Mesendoderm (in vitro differentiated cells): ENCODE results near the gene CHM.

ENCODE experiments used
- DNase-seq: peaks from one replicate; pipeline ENCODE4 v3.0.0; 2013
- H2AK5ac ChIP-seq: 2 replicates; pipeline ENCODE4 v1.6.1; 2013; ENCODE audit warnings: low read length, inconsistent platforms
- H2BK120ac ChIP-seq: 2 replicates; pipeline ENCODE4 v1.6.1; 2013; ENCODE audit warnings: low read depth, mild to moderate bottlenecking, low read length, moderate library complexity, mixed read lengths
- H2BK15ac ChIP-seq: replicated peaks from 2 replicates; pipeline ENCODE4 v1.6.1; 2013; ENCODE audit warnings: low read depth, mild to moderate bottlenecking, moderate library complexity
- H2BK5ac ChIP-seq: 2 replicates; pipeline ENCODE4 v1.6.1; 2013; ENCODE audit warnings: low read length, inconsistent platforms
- H3K18ac ChIP-seq: 2 replicates; pipeline ENCODE4 v1.6.1; 2013; ENCODE audit warnings: mild to moderate bottlenecking, low read length, mixed read lengths
- H3K23ac ChIP-seq: one replicate; pipeline ENCODE4 v1.6.1; 2013; ENCODE audit warnings: low read length
- H3K27ac ChIP-seq: 2 replicates; pipeline ENCODE4 v1.5.1; 2013; ENCODE audit warnings: low read depth, mild to moderate bottlenecking, inconsistent platforms, low read length, moderate library complexity
- H3K27me3 ChIP-seq: 2 replicates; pipeline ENCODE4 v1.6.1; 2013; ENCODE audit warnings: low read length, control low read depth, mild to moderate bottlenecking, inconsistent platforms; ENCODE audit not compliant: insufficient read depth, poor library complexity
- H3K36me3 ChIP-seq: 2 replicates; pipeline ENCODE4 v1.6.1; 2013; ENCODE audit warnings: low read length, inconsistent platforms; ENCODE audit not compliant: control insufficient read depth, insufficient read depth
- H3K4ac ChIP-seq: one replicate; pipeline ENCODE4 v1.6.1; 2013; ENCODE audit warnings: low read depth, mild to moderate bottlenecking, low read length, moderate library complexity
- H3K4me1 ChIP-seq: 2 replicates; pipeline ENCODE4 v1.6.1; 2013; ENCODE audit warnings: low read depth, low read length, inconsistent platforms; ENCODE audit not compliant: control insufficient read depth
- H3K4me2 ChIP-seq: 2 replicates; pipeline ENCODE4 v1.6.1; 2013; ENCODE audit warnings: low read length
- H3K4me3 ChIP-seq: 2 replicates; pipeline ENCODE4 v1.5.1; 2013; ENCODE audit warnings: mild to moderate bottlenecking, low read length
- H3K56ac ChIP-seq: one replicate; pipeline ENCODE4 v1.6.1; 2013; ENCODE audit warnings: low read length
- H3K79me1 ChIP-seq: 2 replicates; pipeline ENCODE4 v1.6.1; 2013; ENCODE audit warnings: low read length, inconsistent platforms
- H3K79me2 ChIP-seq: 2 replicates; pipeline ENCODE4 v1.6.1; 2013; ENCODE audit warnings: mild to moderate bottlenecking, low read length; ENCODE audit not compliant: control insufficient read depth, insufficient read depth
- H3K9ac ChIP-seq: 2 replicates; pipeline ENCODE4 v1.6.1; 2013; ENCODE audit warnings: low read length, inconsistent platforms
- H4K5ac ChIP-seq: one replicate; pipeline ENCODE4 v1.6.1; 2013; ENCODE audit warnings: low read length
- H4K8ac ChIP-seq: one replicate; pipeline ENCODE4 v1.6.1; 2013; ENCODE audit warnings: low read depth, mild to moderate bottlenecking, control low read depth, low read length, moderate library complexity
- WGBS: extraction: QIAGEN DNeasy Blood & Tissue Kit; methylation state at CpG from one replicate; pipeline ENCODE4 v1.1.7; 2013; ENCODE audit warnings: low lambda C conversion rate, missing lambda C conversion rate; ENCODE audit not compliant: insufficient coverage; ENCODE audit errors: extremely low coverage; 5-methylcytosine and 5-hydroxymethylcytosine counted together

The CHM gene

DNA sequence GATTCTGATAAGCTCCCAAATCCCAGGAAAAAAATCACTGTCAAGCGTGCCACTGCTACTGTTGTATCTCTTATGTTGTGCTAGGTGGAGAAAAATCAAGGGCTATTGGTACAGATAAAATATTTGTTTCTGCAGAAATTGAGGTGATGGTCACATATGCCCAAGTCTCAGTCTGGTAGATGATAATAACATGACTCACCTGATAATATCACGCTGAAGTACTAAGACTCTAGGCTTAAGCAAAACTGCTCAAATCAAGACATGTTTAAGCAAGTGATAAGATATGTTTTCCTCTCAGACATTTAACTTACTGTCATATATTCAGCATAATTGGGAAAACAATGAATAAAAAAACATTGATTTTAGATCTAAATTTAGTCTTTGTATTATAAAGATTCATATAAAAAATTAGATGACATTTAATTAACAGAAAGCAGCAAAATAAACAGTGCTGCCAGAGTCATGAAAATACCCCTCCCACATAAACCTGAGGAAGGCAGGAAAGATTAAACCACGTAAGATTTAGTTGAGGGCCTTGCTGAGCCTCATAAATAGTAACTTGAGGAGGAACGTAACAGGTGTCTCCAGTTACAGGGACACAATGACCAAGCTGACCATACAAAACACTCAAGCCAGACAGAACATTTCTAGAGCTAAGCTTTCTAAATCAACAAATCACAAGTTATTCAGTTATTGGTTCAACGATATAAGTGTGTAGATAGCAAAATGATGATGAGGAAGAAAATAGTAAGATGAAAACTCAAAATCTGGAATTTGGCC lies 143.5 kb downstream of the CHM start:
- no peak overlapping the region for H2BK15ac ChIP-seq
- no peaks in the 10 kb centered on the region for H3K79me1 ChIP-seq
- DNase-seq = no peak
- no peak overlapping the region for H3K4ac ChIP-seq
- H3K27me3 ChIP-seq = no peaks in the 10 kb centered on the region
- H3K4me2 ChIP-seq = no peak overlapping the region
- no peak overlapping the region for H3K23ac ChIP-seq
- H2BK5ac ChIP-seq = no peak overlapping the region
- H3K56ac ChIP-seq = no peak overlapping the region
- no peak overlapping the region for H3K9ac ChIP-seq
- no peak overlapping the region for H3K4me3 ChIP-seq
- WGBS = no CpG with 5 or more reads among the region's 5 CpGs
- H3K27ac ChIP-seq = no peak overlapping the region
- no peak overlapping the region for H4K5ac ChIP-seq
- H4K8ac ChIP-seq = no peak overlapping the region
- no peak overlapping the region for H3K18ac ChIP-seq
- H3K4me1 ChIP-seq = no peaks in the 10 kb centered on the region
- H2AK5ac ChIP-seq = no peak overlapping the region
- H2BK120ac ChIP-seq = no peak overlapping the region
- no peaks in the 10 kb centered on the region for H3K36me3 ChIP-seq
- H3K79me2 ChIP-seq = no peaks in the 10 kb centered on the region

- no peak overlapping the region for H2BK5ac ChIP-seq
- no peaks in the 10 kb centered on the region for H3K79me1 ChIP-seq
- H3K4ac ChIP-seq = no peak overlapping the region
- H3K27ac ChIP-seq = no peak overlapping the region
- H3K79me2 ChIP-seq = no peaks in the 10 kb centered on the region
- H3K23ac ChIP-seq = no peak overlapping the region
- H2BK15ac ChIP-seq = no peak overlapping the region
- no peak overlapping the region for H4K8ac ChIP-seq
- no peak for DNase-seq
- no peaks in the 10 kb centered on the region for H3K27me3 ChIP-seq
- no peak overlapping the region for H4K5ac ChIP-seq
- no peaks in the 10 kb centered on the region for H3K36me3 ChIP-seq
- H2BK120ac ChIP-seq = no peak overlapping the region
- WGBS = no CpG with 5 or more reads among the region's 7 CpGs
- H3K4me3 ChIP-seq = no peak overlapping the region
- no peak overlapping the region for H2AK5ac ChIP-seq
- H3K4me1 ChIP-seq = no peaks in the 10 kb centered on the region
- no peak overlapping the region for H3K4me2 ChIP-seq
- H3K18ac ChIP-seq = no peak overlapping the region
- H3K9ac ChIP-seq = no peak overlapping the region
- H3K56ac ChIP-seq = no peak overlapping the region
These were observed 149.8 kb downstream of the CHM start for GRCh38 chrX:85897362-85898126.

DNA sequence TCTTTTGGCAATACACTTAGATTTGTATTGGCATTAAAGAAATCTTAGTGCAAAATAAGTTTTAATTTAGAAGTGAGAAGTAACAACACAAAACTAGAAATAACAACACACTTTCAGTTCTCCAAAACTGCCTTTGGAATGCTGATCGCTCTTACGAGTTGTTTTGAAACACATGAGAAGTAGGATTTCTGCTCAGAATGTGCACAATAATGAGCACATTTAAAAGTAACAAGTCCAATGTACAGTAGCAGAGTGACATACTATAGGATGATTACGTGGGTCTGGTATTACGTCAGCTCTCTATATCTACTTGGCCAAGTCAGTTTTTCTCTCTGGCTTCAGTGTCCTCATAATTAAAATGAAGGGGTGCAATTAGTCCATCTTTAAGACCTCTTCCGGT lies 164.8 kb downstream of the CHM start:
- Histone ChIP-seq H3K4me2 (no peak overlapping the region), H3K9ac (no peak overlapping the region), H3K36me3 (no peaks in the 10 kb centered on the region), H2BK15ac (no peak overlapping the region), H3K4ac (no peak overlapping the region), H2BK5ac (no peak overlapping the region), H3K27me3 (no peaks in the 10 kb centered on the region), H3K4me1 (no peaks in the 10 kb centered on the region), H2AK5ac (no peak overlapping the region), H3K56ac (no peak overlapping the region), H2BK120ac (no peak overlapping the region), H4K5ac (no peak overlapping the region), H3K23ac (no peak overlapping the region), H3K27ac (no peak overlapping the region), H3K18ac (no peak overlapping the region), H3K4me3 (no peak overlapping the region), H3K79me2 (no peaks in the 10 kb centered on the region), H4K8ac (no peak overlapping the region), H3K79me1 (no peaks in the 10 kb centered on the region)
- DNase-seq = no peak
- no CpG with 5 or more reads among the region's 5 CpGs for WGBS

DNA sequence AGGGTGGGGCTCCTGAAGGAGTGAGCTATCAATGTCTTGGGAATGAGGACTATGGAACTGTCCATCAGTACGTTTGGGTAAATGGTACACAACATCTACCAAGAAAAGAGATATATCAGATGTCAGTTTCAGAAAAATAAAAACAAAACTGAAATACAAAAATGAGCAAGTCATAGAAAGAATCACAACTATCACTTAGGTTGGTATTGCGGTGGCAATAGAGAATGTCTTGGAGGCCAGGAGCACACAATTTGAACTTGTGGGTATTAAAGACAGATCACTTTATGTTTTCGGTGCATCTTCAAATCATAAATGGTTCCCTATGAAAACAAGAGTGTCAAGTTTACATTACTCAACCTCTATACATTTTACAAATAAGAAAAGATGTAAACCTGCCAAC lies 176.8 kb downstream of the CHM start:
- H3K56ac ChIP-seq = no peak overlapping the region
- no peak overlapping the region for H2BK5ac ChIP-seq
- H3K27ac ChIP-seq = no peak overlapping the region
- no peaks in the 10 kb centered on the region for H3K79me1 ChIP-seq
- H3K9ac ChIP-seq = no peak overlapping the region
- no peaks in the 10 kb centered on the region for H3K27me3 ChIP-seq
- no peaks in the 10 kb centered on the region for H3K4me1 ChIP-seq
- no peak overlapping the region for H3K18ac ChIP-seq
- no peaks in the 10 kb centered on the region for H3K36me3 ChIP-seq
- H3K79me2 ChIP-seq = no peaks in the 10 kb centered on the region
- H3K4ac ChIP-seq = no peak overlapping the region
- H2AK5ac ChIP-seq = no peak overlapping the region
- H4K8ac ChIP-seq = no peak overlapping the region
- H2BK120ac ChIP-seq = no peak overlapping the region
- no CpG with 5 or more reads among the region's 3 CpGs for WGBS
- DNase-seq = no peak
- no peak overlapping the region for H3K4me2 ChIP-seq
- no peak overlapping the region for H3K4me3 ChIP-seq
- H3K23ac ChIP-seq = no peak overlapping the region
- no peak overlapping the region for H2BK15ac ChIP-seq
- no peak overlapping the region for H4K5ac ChIP-seq

DNA sequence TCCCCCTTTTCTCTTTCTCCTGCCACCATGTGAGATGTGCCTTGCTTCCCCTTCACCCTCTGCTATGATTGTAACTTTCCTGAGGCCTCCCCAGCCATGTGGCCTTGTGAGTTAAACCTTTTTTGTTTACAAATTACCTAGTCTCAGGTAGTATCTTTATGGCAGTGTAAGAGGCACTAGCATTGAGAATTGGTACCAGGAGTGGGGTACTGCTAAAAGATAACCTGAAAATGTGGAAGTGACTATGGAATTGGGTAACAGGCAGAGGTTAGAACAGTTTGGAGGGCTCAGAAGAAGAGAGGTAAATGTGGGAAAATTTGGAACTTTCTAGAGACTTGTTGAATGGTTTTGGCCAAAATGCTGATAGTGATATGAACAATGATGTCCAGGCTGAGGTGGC lies 182.0 kb downstream of the CHM start:
- Histone ChIP-seq H3K36me3 (no peaks in the 10 kb centered on the region), H3K79me2 (no peaks in the 10 kb centered on the region), H4K8ac (no peak overlapping the region), H3K56ac (no peak overlapping the region), H2AK5ac (no peak overlapping the region), H3K27ac (no peak overlapping the region), H3K4me1 (no peaks in the 10 kb centered on the region), H3K4me3 (no peak overlapping the region), H3K79me1 (no peaks in the 10 kb centered on the region), H3K4me2 (no peak overlapping the region), H3K4ac (no peak overlapping the region), H3K9ac (no peak overlapping the region), H2BK15ac (no peak overlapping the region), H3K27me3 (no peaks in the 10 kb centered on the region), H3K23ac (no peak overlapping the region), H2BK5ac (no peak overlapping the region), H3K18ac (no peak overlapping the region), H2BK120ac (no peak overlapping the region), H4K5ac (no peak overlapping the region)
- DNase-seq = no peak

DNA sequence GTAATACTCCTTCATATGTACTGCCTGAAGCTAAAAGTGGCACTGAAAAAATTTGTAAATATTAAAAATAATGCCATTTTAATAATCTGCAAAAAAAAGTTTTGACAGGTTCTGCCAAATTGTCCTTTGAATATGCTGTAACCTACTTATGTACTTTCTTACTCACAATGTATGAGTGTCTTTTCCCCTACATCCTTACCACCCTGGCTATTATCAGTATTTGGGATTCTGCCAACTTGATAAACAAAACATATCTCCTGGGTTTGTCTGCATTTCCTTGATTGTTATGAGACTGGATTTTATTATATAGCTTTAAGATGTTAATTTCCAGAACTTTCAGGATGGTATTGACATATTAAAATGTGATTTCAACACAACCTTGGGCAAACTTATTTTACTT lies 187.9 kb downstream of the CHM start:
- no peak overlapping the region for H3K4me2 ChIP-seq
- H2AK5ac ChIP-seq = no peak overlapping the region
- H3K18ac ChIP-seq = no peak overlapping the region
- no peak overlapping the region for H2BK15ac ChIP-seq
- H3K36me3 ChIP-seq = no peaks in the 10 kb centered on the region
- H3K56ac ChIP-seq = no peak overlapping the region
- no peaks in the 10 kb centered on the region for H3K79me2 ChIP-seq
- DNase-seq = no peak
- H4K8ac ChIP-seq = no peak overlapping the region
- H3K79me1 ChIP-seq = no peaks in the 10 kb centered on the region
- H2BK5ac ChIP-seq = no peak overlapping the region
- no peaks in the 10 kb centered on the region for H3K4me1 ChIP-seq
- H3K4me3 ChIP-seq = no peak overlapping the region
- H4K5ac ChIP-seq = no peak overlapping the region
- H2BK120ac ChIP-seq = no peak overlapping the region
- H3K27me3 ChIP-seq = no peaks in the 10 kb centered on the region
- no peak overlapping the region for H3K9ac ChIP-seq
- H3K4ac ChIP-seq = no peak overlapping the region
- H3K23ac ChIP-seq = no peak overlapping the region
- H3K27ac ChIP-seq = no peak overlapping the region
